Forelimb muscle (tissue), 1 donor: Measurements from ENCODE around the gene TMEM144. TPM values are rescaled to one million over a fixed set of nuclear protein-coding genes. Genes with fewer than 3 reads are reported as not detected.
A peak's percentile ranks its signal among the peaks of the same experiment; 100 is the strongest.
"Not testable (repeated sequence)": the region's sequence is repeated elsewhere in the genome, so short reads cannot be mapped to it uniquely, and the experiment has no call there.

Source experiments
- DNase-seq: peaks from one replicate; pipeline ENCODE4 v3.0.0-alpha.2; 2013; ENCODE audit warnings: low read depth
- polyA plus RNA-seq: library from polyadenylated mRNA; unstranded; fragments of 120-200 nt; gene quantifications from one replicate; pipeline ENCODE4 v1.2.1, GENCODE V29; 2013; ENCODE audit not compliant: insufficient read length

Gene TMEM144
- polyA plus RNA-seq, 1 donor: 2.9 TPM

GRCh38 chr4:158236304-158237030 lies 26.2 kb downstream of the TMEM144 start:
- no peak for DNase-seq

GRCh38 chr4:158238575-158238974 lies 28.3 kb downstream of the TMEM144 start:
- DNase-seq: no peak

DNA sequence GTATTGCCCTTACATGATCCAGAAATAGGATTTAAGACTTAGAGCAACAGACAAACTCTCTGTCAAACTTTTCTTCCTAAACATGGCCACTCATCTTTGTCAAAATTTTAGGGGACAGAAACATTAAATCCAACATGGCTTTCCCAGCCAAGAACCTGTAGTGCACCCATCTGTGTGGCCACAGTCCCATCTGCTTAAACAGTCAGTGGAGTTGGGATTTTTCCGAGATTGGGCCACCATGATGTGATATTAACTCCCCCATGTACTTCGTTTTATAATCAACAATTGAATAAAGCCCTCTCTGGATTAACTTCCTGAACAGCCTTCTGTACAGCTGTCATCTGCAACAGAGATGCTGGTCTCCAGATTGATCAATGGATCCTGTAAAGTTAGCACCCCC lies 28.9 kb downstream of the TMEM144 start:
- DNase-seq: no peak

DNA sequence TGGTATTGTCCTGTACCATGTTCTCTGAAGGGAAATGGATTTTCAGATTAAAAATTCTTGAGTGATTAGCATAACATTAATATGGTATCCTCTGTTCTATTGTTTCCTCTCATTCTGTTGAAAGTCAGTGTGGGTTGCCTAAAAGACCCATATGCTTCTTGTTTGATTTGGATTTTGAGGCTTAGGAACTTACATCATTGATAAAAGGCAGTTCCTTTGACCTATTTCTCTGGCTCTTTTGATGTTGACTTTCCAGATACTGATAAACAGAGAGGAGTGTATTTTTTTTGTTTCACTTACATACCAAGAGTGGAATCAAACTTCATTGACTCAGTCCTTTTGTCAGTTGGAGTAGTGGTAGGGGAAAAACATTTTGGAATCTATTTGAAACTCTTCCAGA lies 32.8 kb downstream of the TMEM144 start:
- no peak for DNase-seq

GRCh38 chr4:158250321-158250720 lies 40.0 kb downstream of the TMEM144 start:
- DNase-seq: peak; percentile 5

GRCh38 chr4:158253350-158253980 lies 43.2 kb downstream of the TMEM144 start:
- peak; percentile 45 for DNase-seq

- no peak for DNase-seq
These were observed 44.0 kb downstream of the TMEM144 start for GRCh38 chr4:158254292-158254691.

- peak; percentile 5 for DNase-seq
These were observed 45.5 kb downstream of the TMEM144 start for GRCh38 chr4:158255727-158256324.

DNA sequence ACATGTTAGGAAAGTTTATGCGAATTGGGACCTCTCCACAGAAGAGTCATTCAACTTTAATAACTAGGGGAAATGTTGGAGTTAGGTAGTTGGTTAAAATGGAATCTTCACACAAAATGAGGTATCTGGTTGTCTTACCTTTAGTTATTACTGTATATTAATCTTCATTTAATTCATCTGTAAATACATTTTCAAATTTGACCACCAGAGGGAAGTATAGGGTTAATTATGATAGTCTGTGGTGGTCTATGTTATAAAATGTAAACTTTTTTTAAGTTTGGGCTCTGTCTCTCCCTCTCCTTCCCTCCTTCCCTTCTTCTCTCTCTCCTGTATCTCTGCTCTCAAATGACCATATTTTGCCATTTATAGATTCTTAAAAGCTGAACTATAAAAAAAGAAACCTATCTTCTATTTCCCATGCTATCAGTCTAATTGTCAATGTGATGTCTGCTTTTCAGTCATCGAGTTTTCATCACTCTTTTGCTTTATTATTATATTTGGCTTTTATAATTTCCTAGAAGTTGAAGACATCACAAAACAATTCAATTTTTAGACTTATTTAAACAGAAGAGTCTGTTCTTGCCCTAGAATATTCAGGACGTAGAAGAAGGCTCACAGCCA lies 49.8 kb downstream of the TMEM144 start:
- DNase-seq: peak; percentile 24

DNA sequence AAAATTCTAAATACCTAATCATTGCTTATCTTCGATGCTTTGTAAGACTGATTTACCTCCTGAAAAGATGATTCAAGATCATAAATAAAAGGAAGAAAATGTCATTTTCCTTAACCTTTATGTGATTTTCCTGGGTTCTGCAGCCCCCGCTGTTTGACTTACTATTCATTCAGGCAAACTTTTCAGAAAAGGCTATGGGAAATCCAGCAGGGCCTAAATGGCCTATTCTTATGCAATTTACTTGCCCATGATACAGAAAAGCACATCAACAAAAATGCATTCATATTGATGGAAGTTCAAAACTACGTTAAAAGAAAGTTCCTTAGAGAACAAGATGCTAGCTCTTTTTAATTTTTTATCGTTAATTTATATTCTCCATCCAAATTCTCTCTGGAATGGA lies 51.2 kb downstream of the TMEM144 start:
- no peak for DNase-seq

GRCh38 chr4:158268553-158268952 lies 58.3 kb downstream of the TMEM144 start:
- no peak for DNase-seq

GRCh38 chr4:158274636-158275035 lies 64.3 kb downstream of the TMEM144 start:
- no peak for DNase-seq

DNA sequence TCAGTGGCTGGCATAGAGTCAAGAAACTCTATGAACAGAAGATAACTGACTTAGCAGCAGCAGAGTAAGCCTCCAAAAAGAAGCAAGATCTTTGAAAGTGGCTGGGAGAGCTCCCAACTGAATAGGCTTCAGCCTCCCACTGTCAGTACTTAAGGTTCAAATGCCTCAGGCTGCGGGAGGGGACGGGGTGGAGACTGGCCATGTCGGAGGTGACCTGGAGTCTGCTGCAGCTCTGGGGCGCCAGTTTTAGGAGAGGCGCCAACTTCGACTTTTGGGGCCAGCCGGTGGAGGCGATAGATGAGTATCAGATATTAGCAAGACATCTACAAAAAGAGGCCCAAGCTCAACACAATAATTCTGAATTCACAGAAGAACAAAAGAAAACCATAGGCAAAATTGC lies 67.3 kb downstream of the TMEM144 start:
- no peak for DNase-seq

- DNase-seq: not testable (repeated sequence)
These were observed 68.8 kb downstream of the TMEM144 start for GRCh38 chr4:158279052-158279451.

GRCh38 chr4:158280856-158281255 lies 70.6 kb downstream of the TMEM144 start:
- DNase-seq: no peak

DNA sequence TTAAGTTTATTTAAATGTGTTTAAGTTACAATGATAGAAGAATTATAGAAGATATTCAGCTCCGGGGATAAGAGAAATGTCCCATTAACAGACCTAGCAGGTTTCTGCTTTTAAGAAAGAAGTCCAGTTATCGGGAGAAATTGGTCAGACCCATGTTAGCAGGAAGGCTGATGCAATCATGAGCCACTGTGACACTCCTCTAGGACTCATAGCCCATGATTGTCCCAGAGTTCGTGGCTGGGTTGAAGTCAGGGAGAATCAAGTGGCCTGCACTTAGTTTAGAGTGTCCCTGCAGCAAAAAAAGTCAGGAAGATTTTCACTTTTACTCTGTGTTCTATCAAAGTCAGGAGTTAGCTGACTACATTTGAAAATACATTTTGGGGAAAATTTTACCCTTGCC lies 72.0 kb downstream of the TMEM144 start:
- DNase-seq: no peak

DNA sequence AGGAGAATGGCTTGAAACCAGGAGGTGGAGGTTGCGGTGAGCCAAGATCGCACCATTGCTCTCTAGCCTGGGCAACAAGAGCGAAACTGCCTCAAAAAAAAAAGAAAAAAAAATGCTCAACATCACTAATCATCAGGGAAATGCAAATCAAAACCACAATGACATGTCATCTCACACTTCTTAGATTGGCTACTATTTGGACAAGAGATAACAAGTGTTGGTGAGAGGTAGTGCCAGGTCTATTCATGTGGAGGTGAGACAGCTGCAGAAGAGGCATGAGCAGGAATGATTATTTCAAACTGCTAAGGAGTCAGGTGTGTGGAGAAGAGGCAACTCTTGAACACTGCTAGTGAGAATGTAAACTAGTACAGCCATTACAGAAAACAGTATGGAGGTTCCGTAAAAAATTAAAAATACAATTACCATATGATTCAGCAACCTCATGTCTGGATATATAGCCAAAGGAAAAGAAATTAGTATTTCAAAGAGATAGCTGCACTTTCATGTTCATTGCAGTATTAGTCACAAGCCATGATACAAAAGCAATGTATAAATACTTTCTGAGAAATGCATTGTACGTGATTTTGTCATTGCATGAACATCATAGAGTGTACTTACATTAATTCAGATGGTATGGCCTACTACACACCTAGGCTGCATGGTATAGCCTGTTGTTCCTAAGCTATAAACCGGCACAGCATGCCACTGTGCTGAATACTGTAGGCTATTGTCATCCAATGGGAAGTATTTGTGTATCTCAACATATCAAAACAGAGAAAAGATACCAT lies 75.3 kb downstream of the TMEM144 start:
- no peak for DNase-seq

DNA sequence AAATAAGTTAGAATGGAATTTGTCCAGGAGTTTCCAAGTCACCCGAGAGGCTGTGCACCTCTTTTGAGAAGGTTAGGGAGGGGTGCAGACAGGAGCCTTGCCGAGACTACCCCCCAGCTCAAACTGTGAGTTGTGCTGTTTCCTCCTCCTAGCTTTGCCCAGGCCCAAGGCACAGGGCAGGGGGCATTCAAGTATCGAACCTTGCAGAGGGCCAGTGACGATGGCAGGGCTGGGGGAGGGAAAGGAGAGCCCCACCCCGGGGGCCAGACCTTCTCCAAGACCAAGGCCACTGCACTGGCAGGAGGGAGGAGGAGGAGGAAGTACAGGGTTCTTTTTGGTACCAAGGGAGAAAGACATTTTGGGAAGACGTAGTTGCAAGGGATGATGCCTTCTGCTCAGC lies 80.6 kb downstream of the TMEM144 start:
- DNase-seq: no peak

DNA sequence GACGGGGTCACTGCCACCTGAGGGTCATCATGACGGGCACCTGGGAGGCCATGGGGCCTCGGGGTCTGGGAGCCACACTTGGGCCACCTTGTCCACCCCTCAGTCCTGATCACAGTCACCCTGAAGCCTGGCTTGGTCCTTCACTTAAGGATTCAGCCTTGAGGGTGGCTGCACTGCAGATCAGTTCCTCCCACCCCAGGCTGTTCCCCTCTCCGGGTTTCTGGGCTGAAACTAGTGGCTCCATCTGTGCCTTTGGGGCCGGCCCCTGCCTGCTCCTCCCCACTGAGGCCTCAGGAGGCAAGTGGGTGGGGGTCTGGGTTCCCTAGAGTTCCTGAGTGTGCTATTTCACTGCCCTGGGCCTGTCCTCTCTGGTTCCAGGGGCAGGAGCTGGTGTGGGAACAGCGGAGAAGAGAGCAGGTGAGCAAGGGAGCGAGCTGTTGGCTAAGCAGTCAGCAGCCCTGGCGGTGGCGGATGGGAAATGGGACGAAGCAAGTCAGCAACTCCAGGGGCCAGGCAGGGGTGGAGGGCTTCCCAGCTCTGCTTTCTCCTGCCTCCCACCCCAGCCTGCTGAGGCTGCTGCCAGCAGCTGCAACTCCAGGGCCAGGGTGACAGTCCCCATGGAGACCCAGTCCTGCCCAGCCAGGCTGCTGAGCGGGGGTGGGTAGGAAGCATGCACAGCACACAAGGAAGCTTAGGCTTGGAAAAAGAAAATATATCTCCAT lies 81.2 kb downstream of the TMEM144 start:
- DNase-seq: no peak

GRCh38 chr4:158292156-158292555 lies 81.9 kb downstream of the TMEM144 start:
- no peak for DNase-seq

DNA sequence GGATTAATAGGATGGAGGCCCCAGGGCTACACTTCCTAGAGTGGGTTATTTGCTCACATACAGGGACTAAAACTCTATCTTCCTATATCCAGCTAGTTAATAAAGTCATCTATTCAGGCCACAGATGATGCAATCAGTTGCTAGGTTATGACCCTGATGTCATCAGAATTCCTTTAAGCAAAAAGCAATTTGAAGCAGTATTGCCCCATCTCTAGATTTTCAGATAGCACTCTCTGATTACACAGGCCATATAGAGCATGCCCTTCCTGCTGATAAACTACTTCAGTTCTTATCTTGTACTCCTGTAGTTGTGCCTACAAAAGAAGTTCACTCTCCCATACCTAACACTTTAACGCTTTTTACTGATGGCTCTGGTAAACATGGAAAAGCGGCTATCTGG lies 84.8 kb downstream of the TMEM144 start:
- DNase-seq: no peak
